GM18502 (cell line): Measurements from ENCODE around the gene NAPSA.

Experiments
- ATAC-seq: cut with Tn5 transposase; IDR thresholded peaks from one replicate; pipeline ENCODE4 v1.9.1; 2021; ENCODE audit warnings: mild to moderate bottlenecking; ENCODE audit not compliant: unreplicated experiment, poor library complexity

The NAPSA gene

DNA sequence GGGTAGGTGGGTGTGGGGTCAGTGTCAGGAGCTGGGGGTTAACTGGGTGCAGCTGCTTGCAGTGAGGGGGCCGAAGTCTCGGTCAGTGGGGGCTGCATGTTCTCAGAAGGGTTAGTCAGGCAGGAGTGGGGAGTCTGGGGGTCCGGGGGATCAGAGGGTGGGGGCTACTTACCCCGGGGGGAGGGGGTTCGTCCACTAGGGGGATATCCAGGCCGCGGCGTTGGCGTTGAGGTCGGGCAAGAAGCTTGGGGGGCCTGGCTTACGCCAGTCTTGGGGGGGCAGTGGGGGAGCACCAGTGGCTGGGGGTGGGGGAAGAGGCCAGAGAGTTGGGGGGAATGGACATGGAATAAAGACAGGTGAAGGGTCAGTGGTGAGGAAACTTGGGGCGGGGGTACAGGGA lies 45.4 kb downstream of the NAPSA start:
- ATAC-seq, result no peak

DNA sequence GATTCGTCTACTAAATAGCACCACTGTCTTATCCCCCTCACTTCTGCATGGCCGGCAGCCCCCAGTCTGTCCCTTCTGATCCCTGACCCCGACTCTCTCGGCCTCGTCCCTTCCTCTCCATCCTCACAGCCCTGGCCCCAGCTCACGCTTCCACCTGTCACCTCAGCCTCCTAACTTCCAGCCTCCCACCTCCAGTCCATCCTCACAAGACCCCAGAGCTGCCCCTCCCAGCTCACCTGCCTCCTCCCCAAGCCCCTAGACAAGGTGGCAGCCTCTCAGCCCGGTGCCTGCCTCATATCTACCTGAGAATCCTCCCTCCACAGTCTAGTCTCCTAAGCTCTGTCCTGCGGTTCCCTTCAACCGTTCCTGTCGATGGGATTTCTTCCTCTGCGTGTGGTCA lies 46.3 kb downstream of the NAPSA start:
- no peak for ATAC-seq

DNA sequence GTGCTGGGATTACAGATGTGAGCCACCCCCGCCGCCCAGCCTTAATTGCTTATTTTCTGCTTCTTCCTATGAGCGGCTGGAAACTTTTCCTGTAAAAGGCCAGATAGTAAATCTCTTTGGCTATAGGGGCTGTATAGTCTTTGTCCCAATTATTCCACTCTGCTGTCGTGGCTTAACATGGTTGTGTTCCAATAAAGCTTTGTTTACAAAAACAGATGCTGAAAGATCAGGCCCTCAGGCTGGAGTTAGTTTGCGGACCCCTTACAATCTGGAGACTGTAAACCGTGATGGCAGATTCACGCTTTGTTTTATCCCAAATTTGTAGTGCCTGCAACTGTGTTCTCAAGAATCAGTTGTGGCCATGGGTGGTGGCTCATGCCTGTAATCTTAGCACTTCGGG lies 47.0 kb downstream of the NAPSA start:
- no peak for ATAC-seq

DNA sequence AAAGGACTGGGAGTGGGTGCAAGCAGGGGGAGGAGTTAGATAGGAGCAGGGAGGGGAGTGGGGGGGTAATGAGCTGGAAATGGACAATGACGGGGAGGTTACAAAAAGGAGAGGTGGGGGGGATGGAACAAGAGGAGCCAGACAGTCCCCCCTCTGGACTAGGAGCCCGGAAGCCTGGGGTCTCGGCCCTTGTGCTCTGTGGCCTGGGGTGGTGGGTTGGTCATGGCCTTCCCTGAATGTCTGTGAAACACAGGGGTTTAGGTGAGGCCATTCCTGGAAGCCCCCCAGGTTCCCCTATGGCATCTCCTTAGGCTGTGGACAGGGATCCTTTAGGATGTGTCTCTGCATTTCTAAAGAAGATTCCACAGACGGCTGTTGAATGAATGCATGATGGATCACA lies 48.3 kb downstream of the NAPSA start:
- ATAC-seq, result no peak

DNA sequence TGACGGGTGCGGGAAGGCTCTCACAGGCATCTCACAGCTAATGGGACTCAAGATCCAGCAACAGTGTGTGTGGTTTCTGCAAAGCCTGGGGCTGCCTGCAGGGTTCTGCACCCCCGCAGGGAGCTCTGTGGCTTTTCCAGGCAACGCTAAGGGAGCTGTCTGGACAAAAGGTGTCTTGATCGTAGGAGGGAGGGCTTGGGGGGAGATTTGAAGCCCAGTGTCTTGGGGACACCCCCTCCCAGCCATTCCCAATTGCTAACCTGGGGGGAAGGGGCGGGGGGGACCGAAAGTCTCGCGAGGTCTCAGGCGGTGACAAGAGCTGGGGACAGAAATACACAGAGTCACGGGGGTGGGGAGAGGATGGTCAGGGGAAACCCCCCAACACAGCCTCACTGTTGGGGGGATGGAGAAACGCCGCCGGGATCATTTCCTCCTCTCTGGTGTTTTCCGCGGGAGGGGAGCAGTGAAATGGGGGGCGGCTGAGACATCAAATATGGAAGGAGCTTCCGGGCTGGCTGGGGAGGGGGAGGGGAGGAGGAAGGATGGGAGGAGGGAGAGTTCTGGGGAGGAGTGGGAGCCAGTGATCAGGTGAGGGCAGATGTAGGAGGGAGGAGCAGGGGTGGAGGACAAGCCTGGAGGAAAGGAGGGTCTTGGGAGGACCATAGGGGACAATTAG lies 49.5 kb downstream of the NAPSA start:
- no peak for ATAC-seq

DNA sequence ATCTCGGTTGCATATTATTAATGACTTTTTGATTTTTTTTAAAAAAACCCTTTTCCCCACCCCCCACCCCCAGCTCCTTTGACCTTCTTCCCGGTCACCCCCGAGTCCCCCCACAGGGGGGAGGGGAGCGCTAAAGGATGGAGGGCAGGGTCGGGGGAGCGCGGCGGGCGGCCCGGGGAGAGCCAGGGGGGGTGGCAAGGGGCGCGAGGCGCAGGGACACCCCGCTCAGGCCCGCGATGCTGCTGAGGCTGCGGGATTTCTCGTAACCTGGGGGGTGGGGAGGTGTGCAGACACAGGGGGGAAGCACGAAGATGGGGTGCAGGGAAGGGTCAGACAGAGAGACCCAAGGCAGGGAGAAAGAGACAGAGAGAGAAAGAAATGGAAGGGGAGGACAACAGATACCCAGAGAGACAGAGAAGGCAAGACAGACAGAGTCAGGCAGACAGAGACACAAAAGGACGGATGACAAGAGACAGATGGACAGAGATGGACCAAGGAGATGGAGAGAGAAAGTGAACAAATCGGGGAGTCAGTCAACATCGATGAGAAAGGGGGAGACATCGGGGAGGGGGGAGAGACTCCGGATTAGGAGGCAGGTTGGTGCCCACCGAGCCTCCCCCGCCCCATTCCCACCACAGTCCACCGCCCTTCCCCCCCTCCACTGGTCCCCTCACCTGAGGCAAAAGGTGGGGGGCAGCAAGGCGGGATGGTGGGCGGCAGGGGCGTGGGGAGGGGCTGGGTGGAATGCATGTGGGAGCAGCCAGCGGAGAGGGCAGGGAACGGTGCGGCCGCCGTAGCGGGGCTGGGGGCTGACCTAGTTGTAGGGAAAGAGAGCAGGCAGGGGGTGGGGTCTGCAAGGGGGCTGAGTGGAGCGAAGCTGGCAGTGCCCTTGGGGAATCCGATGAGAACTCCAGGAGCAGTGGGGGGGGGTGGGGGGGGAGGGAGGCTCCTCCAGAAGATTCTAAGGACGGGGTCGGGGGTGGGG lies 50.4 kb downstream of the NAPSA start:
- ATAC-seq, result no peak

DNA sequence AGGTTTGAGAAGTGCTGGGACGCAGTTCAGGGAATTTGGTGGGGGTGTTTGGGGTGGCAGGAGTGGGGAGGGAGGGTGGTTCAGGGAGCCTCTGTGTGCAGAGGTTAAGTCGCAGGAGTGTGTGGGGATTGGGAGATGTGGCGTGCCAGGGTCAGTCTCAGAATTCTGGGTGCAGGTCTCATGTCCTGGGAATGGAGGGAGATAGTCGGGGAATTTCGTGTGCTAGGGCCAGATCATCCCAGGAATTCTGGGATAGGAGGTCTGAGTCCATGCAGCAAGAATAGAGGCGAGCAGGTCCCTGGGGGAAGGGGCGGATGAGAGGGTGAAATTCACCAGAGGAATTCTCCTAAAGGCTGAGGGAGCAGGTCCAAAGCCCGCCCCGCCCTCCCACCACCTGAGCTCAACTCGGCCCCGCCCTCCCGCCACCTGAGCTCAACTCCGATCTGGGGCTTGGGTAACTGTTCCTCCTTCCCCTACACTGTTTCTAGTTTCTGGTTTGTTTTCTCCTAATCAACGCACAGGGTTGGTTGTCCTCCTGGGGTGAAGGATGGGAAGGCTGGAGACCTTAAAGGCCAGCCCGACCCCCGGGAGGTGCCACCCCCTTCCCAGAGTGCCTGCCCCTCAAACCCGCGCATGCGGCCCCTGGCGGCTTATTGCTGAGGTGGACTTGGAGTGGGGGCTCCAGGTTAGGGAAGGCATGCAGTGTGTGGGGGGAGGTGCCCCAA lies 51.5 kb downstream of the NAPSA start:
- ATAC-seq, result no peak

DNA sequence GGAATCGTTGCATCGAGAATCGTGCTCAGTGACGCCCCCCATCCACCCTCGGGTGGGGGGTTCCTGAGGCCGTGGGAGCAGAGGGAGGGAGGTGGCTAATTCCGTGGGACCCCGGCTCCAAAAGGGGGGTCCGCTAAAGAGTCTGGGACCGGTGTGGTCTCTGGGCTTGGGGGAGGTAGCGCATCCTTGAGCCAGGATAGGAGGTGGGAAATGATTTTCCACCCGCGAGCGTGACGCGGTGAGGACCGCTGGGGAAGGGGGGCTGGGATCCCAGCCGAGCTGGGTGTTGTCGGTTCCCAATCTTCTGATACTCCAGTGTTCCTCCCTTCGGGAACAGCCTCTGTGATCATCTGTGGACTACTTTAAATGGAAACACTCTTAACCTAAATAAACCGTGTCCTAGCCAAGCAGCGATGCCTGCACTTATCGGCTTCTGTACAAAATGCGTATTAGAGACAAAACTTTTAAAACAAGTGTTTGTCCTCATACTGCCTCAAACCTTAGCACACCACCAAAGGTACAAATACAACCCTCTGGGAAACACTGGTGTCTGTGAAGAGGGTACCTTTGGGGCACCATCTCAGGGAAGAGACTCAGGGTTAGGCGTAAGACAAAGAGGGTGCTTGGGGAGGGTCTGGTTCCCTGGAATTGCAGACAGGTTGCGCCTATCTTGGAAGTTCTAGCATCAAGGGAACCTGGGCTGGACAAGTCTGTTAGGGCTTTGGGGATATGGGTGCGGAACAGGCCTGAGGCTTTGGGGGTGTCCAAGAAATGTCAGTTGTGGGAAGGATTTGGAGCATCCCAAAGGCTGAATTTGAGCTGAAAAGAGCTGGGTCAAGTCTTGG lies 52.2 kb downstream of the NAPSA start:
- ATAC-seq, result no peak

DNA sequence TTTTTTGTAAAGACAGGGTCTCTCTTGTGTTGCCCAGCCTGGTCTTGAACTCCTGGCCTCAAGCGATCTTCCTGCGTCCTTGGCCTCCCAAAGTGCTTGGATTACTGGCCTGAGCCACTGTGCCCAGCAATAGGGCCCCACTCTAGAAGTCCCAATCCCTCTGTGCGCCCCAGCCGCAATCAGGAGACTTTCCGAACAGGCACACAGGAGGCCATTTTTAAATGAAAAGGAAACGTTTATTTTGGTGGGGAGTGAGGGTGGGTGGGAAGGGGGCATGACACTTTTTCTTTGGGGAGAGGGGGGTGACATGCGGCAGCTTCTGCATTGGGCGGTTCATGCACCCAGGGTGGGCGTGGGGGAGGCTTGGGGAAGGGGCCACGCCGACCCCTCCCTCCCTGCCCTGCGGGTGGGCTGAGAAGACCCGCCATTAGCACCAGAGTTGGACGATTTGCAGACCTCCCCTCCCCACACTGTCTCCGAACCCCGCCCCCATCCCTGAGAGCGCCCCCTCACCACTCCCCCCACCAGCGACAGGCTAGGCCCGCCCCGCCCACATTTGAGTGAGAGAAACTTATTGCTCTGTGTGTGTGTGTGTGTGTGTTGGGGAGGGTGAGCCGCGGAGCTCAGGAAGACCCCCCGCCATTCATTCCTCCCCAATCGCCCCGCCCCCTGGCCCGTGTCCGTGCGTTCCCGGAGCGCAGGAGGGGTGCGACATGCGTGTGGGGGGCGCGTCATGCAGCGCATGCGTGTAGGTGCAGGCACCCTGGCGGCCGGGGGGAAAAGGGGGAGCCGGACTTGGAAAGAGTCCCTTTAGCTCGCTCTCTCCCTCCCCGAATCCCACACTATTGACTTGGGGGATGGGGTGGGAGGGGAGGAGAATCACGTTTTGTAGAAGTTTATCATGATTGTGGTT lies 53.5 kb downstream of the NAPSA start:
- ATAC-seq, result no peak

DNA sequence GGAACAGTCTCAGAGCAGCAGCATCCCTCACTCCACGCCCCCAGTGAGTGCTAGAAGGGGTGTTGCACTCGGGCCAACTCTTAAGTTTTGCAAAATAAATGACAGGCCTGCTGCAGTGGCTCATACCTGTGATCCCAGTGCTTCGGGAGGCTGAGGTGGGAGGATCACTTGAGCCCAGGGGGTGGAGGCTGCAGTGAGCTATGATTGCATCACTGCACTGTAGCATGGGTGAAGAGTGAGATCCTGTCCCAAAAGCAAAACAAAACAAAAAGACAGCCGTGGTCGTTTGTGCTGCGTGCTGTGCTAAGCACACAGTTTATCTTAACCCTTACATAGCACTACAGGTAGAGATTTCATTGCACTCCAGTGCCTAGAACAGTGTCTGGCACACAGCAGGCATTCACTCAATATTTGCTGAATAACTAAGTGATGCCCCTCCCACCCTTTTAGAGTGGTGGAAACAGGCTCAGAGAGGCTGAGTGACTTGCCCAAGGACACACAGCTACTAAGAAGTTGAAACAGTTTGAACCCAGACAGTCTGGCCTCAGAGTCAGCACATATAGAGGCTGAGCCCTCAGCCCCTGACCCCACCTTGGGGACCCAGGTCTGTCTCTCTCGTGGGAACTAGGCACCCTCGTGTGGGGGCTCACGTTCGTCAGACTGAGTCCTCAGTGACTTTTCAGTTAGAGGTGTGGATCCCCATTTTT lies 54.5 kb downstream of the NAPSA start:
- no peak for ATAC-seq

DNA sequence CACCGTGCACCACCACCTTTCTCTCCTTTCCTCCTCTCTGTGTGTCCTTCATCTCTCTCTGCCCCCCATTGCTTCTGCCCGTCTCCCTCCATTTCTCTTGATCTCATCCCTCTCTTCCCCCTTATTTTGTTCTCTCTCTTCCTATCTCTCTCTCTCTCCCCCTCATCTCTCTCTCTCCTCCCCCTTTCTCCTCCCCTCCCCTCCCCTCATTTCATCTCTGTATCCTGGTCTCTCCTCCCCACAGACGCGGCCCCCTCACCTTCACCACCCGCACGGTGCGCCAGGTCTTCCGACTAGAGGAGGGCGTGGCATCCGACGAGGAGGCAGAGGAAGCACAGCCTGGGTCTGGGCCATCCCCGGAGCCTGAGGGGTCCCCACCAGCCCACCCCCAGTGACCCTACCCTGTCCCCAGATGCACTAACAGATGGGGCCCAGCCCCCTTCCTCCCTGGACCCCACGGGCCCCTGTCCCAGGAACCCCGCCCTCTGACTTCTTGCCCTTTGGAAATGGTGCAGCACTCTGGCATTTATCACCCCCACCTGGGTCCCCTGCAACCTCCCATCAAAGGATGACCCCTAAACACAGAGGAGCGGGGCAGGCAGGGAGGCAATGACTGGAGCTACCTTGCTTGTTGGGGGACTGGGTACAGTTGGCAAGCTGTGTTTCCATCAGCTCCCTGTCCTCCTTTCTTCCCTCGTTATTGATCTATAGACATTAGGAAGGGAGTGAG lies 55.9 kb downstream of the NAPSA start:
- no peak for ATAC-seq

DNA sequence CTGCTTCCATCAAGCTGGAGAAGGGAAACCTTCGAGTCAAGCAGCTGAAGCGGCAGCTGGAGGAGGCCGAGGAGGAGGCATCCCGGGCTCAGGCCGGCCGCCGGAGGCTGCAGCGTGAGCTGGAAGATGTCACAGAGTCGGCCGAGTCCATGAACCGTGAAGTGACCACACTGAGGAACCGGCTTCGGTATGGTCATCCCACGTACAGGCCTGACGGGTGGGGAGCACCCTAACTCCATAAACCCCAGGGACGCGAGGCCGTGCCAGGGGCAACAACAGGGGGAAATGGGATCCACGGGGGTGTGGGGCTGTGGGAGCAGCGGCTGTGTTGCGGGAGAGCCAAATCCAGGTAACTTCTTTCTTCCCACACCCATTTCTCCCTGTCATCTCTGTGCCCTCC lies 56.4 kb downstream of the NAPSA start:
- ATAC-seq, result no peak
